Natural killer cell treated with Interleukin-12 subunit alpha and Interleukin-12 subunit beta and Interleukin-15 and Interleukin-18, amount 100 ng/mL, for 72 hours (primary cell): ENCODE results near the gene NFE2L3. TPM values are rescaled to one million over a fixed set of nuclear protein-coding genes. Genes with fewer than 3 reads are reported as not detected.
"Not testable (repeated sequence)": the region's sequence is repeated elsewhere in the genome, so short reads cannot be mapped to it uniquely, and the experiment has no call there.

ENCODE experiments used
- ATAC-seq, 2 donors: fragments of 150-1000 bp; cut with Tn5 transposase in 1 of 2; sonication (Bioruptor Pico), chemical (Tn5 transposase) in 1 of 2; 2 replicates each; pipeline ENCODE4 v1.10.0; 2021
- DNase-seq: peaks from one replicate; pipeline ENCODE4 v3.0.0; 2022; ENCODE audit warnings: low spot score
- H3K27ac Mint-ChIP-seq, 2 donors: 1 replicate in 1 of 2; 2 replicates in 1 of 2; pipeline ENCODE4 v1.8.0; 2022; ENCODE audit warnings: mixed read lengths in 2 of 2, mild to moderate bottlenecking in 1 of 2, moderate library complexity in 1 of 2
- H3K27me3 Mint-ChIP-seq, 2 donors: 1 replicate in 1 of 2; 2 replicates in 1 of 2; pipeline ENCODE4 v1.8.0; 2022; ENCODE audit warnings: mixed read lengths in 2 of 2
- H3K36me3 Mint-ChIP-seq: one replicate; pipeline ENCODE4 v1.8.0; 2022; ENCODE audit warnings: mixed read lengths
- H3K4me1 Mint-ChIP-seq, 2 donors: 1 replicate in 1 of 2; 2 replicates in 1 of 2; pipeline ENCODE4 v1.8.0; 2022; ENCODE audit warnings: low read depth in 2 of 2, mixed read lengths in 2 of 2, mild to moderate bottlenecking in 1 of 2
- H3K4me3 Mint-ChIP-seq: one replicate; pipeline ENCODE4 v1.8.0; 2022; ENCODE audit warnings: mixed read lengths
- H3K9me3 Mint-ChIP-seq: 2 replicates; pipeline ENCODE4 v1.8.0; 2022; ENCODE audit warnings: mixed read lengths
- total RNA-seq, 2 donors: library from RNA; stranded (reverse); gene quantifications; one replicate each; pipeline ENCODE4 v1.2.3, GENCODE V29; 2022

The NFE2L3 gene
- 10 to 100 TPM; 21.3 to 29.1 TPM for total RNA-seq

GRCh38 chr7:26151953-26152781, at the start of gene NFE2L3:
Gene NFE2L3, plus strand, starts transcription at chr7:26152198. Its CDS starts 301 bp downstream, at chr7:26152499.
- no peaks in the 10 kb centered on the region for H3K27me3 Mint-ChIP-seq
- H3K9me3 Mint-ChIP-seq, result no peaks in the 10 kb centered on the region
- DNase-seq (peak; percentile 90), ATAC-seq (peak; percentile 86 to 90)
- H3K27ac Mint-ChIP-seq, result peak within 1 kb of the TSS; percentile 97 to 98
- H3K4me1 Mint-ChIP-seq, result peaks cover 44 to 55% of the 10 kb centered on the region in 2 donors
- H3K36me3 Mint-ChIP-seq, result no peaks in the 10 kb centered on the region
- H3K4me3 Mint-ChIP-seq, result peak within 1 kb of the TSS; percentile 96

GRCh38 chr7:26103596-26103995, 48.4 kb upstream of the NFE2L3 start:
- Mint-ChIP-seq H3K4me3 (no peak overlapping the region), H3K9me3 (no peaks in the 10 kb centered on the region), H3K36me3 (no peaks in the 10 kb centered on the region), H3K27ac (no peak overlapping the region), H3K4me1 (peaks cover 6 to 10% of the 10 kb centered on the region in 2 donors), H3K27me3 (no peaks in the 10 kb centered on the region)
- DNase-seq, result no peak
- no peak for ATAC-seq

DNA sequence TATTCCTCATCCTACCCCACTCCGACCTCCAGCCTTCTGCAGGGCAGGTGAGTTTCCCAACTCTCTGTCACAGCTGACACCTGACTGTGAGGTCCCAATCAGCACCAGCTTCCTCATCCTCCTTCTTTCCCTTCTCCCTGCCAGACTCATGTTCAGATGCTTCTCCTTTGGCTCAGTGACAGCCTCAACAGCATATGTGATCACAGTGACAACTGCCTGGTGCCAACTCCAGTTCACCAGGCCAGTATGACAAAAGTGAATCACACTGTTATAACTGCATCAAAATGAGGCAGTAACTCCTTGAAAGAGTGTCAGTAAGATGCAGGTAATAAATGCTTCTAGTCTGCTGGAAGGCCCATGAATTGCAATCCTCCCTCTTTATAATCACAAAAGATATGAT, 46.8 kb upstream of the NFE2L3 start:
- Mint-ChIP-seq H3K27ac (no peak overlapping the region), H3K36me3 (no peaks in the 10 kb centered on the region), H3K9me3 (no peaks in the 10 kb centered on the region), H3K4me3 (no peak overlapping the region), H3K4me1 (peaks cover 6 to 10% of the 10 kb centered on the region in 2 donors), H3K27me3 (no peaks in the 10 kb centered on the region)
- ATAC-seq (no peak), DNase-seq (no peak)

- H3K9me3 Mint-ChIP-seq, result no peaks in the 10 kb centered on the region
- no peaks in the 10 kb centered on the region for H3K36me3 Mint-ChIP-seq
- no peaks in the 10 kb centered on the region for H3K27me3 Mint-ChIP-seq
- ATAC-seq (no peak), DNase-seq (no peak)
- peaks cover 6 to 10% of the 10 kb centered on the region in 2 donors for H3K4me1 Mint-ChIP-seq
- H3K27ac Mint-ChIP-seq, result no peak overlapping the region
- H3K4me3 Mint-ChIP-seq, result no peak overlapping the region
Observed at GRCh38 chr7:26105931-26106330, 46.1 kb upstream of the NFE2L3 start.

DNA sequence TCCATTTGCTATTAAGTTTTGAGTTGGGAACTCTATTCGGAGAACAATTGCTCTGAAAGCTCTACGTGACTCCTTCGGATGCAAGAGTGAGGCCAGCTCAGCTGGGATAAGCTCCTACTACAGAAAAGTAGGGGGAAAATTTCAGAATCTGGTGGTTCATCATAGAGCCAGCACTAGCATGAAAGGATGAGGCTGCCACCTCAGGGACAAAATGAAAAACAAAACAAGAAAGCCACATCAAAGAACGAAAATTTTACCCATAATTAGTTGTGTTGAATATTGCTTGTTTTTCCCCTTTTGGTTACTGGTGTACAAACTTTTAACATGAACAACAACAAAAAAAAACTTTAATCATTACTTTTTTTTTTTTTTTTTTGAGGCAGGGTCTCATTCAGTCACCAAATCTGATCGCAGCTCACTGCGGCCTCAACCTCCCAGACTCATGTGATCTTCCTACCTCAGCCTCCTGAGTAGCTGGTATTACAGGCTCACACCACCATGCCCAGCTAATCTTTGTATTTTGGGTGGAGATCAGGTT, 39.7 kb upstream of the NFE2L3 start:
- DNase-seq (no peak), ATAC-seq (no peak)
- Mint-ChIP-seq H3K27me3 (peaks cover 6 to 7% of the 10 kb centered on the region in 2 donors), H3K9me3 (no peaks in the 10 kb centered on the region), H3K4me3 (no peak overlapping the region), H3K36me3 (no peaks in the 10 kb centered on the region), H3K4me1 (peaks cover 0 to 2% of the 10 kb centered on the region in 2 donors), H3K27ac (no peak overlapping the region)

- Mint-ChIP-seq H3K4me3 (no peak overlapping the region), H3K36me3 (no peaks in the 10 kb centered on the region), H3K4me1 (peaks cover 0 to 2% of the 10 kb centered on the region in 2 donors), H3K9me3 (no peaks in the 10 kb centered on the region), H3K27me3 (peaks cover 7 to 8% of the 10 kb centered on the region in 2 donors), H3K27ac (no peak overlapping the region)
- ATAC-seq (no peak), DNase-seq (no peak)
Observed at GRCh38 chr7:26115650-26116049, 36.3 kb upstream of the NFE2L3 start.

DNA sequence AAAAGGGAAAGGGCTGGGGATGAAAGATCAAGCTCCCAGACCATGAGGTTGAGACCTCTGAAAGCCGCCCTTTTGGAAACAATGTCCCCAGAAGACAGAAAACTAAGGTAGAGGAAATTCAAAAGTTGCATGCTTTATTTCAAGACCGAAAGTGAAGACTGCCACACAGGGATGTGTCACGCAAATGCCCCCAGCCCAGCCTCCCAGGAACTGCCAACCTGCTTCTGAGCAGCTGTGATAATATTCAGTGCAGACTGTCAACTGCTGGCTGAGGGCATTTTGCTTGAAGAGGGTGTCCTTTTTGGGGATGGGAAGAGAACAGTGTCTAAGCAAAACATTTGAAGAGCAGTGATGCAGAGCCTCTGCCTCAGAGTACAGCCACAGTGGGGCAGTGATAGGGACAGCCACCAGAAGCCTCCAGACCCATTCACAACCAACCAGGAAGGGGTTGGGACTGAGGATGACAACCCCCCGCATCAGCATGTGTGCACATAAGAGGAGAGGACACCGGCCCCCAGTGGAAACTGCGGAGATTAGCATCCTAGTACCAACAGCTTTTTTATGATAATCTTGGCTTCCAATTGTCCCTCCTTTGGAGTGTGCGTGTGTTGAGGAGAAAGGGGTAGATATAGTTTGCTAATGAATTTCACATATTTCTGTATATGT, 34.7 kb upstream of the NFE2L3 start:
- ATAC-seq (peak; percentile 53), DNase-seq (no peak)
- peaks cover 10 to 14% of the 10 kb centered on the region in 2 donors for H3K27me3 Mint-ChIP-seq
- H3K4me1 Mint-ChIP-seq, result peaks cover 0 to 2% of the 10 kb centered on the region in 2 donors
- H3K36me3 Mint-ChIP-seq, result no peaks in the 10 kb centered on the region
- H3K9me3 Mint-ChIP-seq, result no peaks in the 10 kb centered on the region
- H3K4me3 Mint-ChIP-seq, result peak overlapping the region; percentile 24
- no peak overlapping the region for H3K27ac Mint-ChIP-seq

GRCh38 chr7:26117970-26118369, 34.0 kb upstream of the NFE2L3 start:
- H3K36me3 Mint-ChIP-seq, result no peaks in the 10 kb centered on the region
- ATAC-seq (no peak), DNase-seq (no peak)
- H3K4me3 Mint-ChIP-seq, result no peak overlapping the region
- no peaks in the 10 kb centered on the region for H3K9me3 Mint-ChIP-seq
- no peak overlapping the region for H3K27ac Mint-ChIP-seq
- peaks cover 0 to 2% of the 10 kb centered on the region in 2 donors for H3K4me1 Mint-ChIP-seq
- H3K27me3 Mint-ChIP-seq, result peaks cover 10 to 14% of the 10 kb centered on the region in 2 donors

DNA sequence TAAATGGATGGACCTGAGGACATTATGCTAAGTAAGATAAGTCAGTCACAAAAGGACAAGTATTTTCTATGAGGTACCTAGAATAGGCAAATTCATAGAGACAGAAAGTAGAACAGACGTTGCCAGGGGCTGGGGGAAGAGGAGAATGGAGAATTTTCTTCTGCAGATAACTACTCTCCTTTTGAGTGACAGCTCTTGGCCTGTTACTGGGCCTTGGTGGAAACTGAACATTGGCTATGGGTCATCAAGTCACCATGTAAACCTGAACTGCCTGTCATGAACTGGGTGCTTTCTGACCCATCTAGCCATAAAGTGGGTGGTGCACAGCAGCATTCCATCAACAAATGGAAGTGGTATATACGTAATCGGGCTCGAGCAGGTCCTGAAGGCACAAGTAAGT, 29.3 kb upstream of the NFE2L3 start:
- ATAC-seq (no peak), DNase-seq (no peak)
- Mint-ChIP-seq H3K9me3 (no peaks in the 10 kb centered on the region), H3K36me3 (no peaks in the 10 kb centered on the region), H3K27me3 (peaks cover 8 to 19% of the 10 kb centered on the region in 2 donors), H3K27ac (no peak overlapping the region), H3K4me1 (no peaks in the 10 kb centered on the region), H3K4me3 (no peak overlapping the region)

DNA sequence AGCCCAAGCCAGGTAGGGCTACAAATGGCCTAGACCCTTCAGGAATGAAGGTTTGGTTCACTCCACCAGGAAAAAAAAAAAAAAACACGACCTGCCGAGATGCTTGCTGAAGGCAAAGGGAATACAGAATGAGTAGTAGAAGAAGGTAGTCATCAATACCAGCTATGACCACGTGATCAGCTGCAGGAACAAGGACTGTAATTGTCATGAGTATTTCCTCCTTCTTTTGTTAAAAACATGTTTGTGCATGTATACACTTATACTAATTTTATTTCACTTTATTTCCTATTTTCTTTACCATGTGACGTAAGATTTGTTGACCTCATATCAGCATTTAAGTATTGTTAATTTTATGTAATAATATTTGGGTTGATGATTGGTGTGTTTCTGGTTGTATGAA, 27.2 kb upstream of the NFE2L3 start:
- not testable (repeated sequence) for ATAC-seq

DNA sequence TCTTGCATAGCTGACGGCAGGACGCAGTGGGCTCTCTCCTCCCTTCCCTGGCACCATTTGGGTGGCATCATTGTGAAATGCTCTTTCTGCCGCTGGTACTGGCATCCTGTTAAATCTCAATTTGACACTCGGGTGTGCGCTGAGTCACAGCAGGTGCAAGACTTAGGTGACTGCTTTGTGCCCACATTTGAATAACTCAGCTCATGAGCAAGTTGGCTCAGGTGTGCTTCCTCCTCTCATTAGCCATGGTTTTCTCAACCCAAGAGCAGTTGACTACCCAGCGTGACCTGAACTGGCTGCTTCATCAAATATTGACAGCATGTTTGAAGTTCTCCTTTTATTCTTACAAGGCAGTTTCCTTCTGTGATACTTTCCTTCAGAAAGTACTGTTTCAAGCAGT, 24.6 kb upstream of the NFE2L3 start:
- Mint-ChIP-seq H3K27ac (no peak overlapping the region), H3K9me3 (no peaks in the 10 kb centered on the region), H3K4me3 (no peak overlapping the region), H3K4me1 (no peaks in the 10 kb centered on the region), H3K36me3 (no peaks in the 10 kb centered on the region), H3K27me3 (peaks cover 16 to 23% of the 10 kb centered on the region in 2 donors)
- no peak for ATAC-seq
- DNase-seq, result no peak

More for the DNA sequence above, 27.2 kb upstream of the NFE2L3 start:
- H3K36me3 Mint-ChIP-seq, H3K4me3 Mint-ChIP-seq, H3K9me3 Mint-ChIP-seq, DNase-seq, H3K27ac Mint-ChIP-seq, H3K4me1 Mint-ChIP-seq: not testable (repeated sequence)
- H3K27me3 Mint-ChIP-seq, result peaks cover 8 to 19% of the 10 kb centered on the region in 2 donors

- Mint-ChIP-seq H3K27ac (no peak overlapping the region), H3K27me3 (peaks cover 17 to 20% of the 10 kb centered on the region in 2 donors), H3K36me3 (no peaks in the 10 kb centered on the region), H3K4me1 (no peaks in the 10 kb centered on the region), H3K9me3 (no peaks in the 10 kb centered on the region), H3K4me3 (no peak overlapping the region)
- DNase-seq, result no peak
- no peak for ATAC-seq
Observed at GRCh38 chr7:26131056-26131589, 20.9 kb upstream of the NFE2L3 start.

DNA sequence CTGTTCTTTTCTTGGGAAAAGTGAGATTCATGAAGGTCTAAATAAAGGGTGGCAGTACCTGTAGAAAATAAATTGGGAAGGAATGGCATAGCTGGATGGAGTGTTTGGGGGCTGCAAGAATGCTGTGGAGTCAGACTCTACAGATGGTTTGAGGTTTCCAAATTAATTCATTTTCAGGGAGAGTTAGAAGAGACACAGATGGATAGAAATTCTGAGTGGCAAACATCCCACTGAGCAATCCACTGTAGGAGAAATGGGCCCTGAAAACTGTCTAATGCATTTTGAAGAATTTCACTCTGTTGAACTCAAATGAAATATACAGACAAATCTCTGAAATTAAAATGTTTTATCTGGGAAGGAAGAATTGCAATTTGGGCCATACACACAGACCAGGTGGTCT, 16.9 kb upstream of the NFE2L3 start:
- Mint-ChIP-seq H3K36me3 (no peaks in the 10 kb centered on the region), H3K27me3 (peaks cover 13 to 20% of the 10 kb centered on the region in 2 donors), H3K4me1 (no peaks in the 10 kb centered on the region), H3K27ac (no peak overlapping the region), H3K9me3 (no peaks in the 10 kb centered on the region), H3K4me3 (no peak overlapping the region)
- ATAC-seq (no peak), DNase-seq (no peak)

GRCh38 chr7:26135551-26135950, 16.4 kb upstream of the NFE2L3 start:
- H3K36me3 Mint-ChIP-seq, result no peaks in the 10 kb centered on the region
- H3K4me3 Mint-ChIP-seq, result no peak overlapping the region
- ATAC-seq, result no peak
- H3K27ac Mint-ChIP-seq, result no peak overlapping the region
- H3K9me3 Mint-ChIP-seq, result no peaks in the 10 kb centered on the region
- no peaks in the 10 kb centered on the region for H3K4me1 Mint-ChIP-seq
- H3K27me3 Mint-ChIP-seq, result peaks cover 13 to 20% of the 10 kb centered on the region in 2 donors
- no peak for DNase-seq
